Measurements from ENCODE around the gene DOCK9. TPM values are rescaled to one million over a fixed set of nuclear protein-coding genes. Genes with fewer than 3 reads are reported as not detected.

DOCK9 gene
- total RNA-seq, 1 donor from 2014 or later = 24.1 TPM

DNA sequence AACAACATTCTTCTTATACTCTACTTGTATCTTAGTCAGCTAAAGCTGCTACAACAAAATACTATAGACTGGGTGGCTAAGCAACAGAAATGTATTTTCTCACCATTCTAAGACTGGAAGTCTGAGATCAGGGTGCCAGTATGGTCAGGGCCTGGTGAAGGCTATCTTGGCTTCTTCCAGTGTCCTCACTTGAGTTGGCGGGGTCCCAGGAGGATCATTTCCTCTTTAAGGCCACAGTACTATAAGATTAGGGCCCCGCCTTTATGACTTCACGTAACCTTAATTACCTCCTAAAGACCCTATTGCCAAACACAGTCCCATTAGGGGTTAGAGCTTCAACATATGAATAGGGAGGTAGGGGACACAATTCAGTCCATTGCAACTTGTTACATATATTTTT lies 30.7 kb upstream of the DOCK9 start:
- TF ChIP-seq, protein P1, sequence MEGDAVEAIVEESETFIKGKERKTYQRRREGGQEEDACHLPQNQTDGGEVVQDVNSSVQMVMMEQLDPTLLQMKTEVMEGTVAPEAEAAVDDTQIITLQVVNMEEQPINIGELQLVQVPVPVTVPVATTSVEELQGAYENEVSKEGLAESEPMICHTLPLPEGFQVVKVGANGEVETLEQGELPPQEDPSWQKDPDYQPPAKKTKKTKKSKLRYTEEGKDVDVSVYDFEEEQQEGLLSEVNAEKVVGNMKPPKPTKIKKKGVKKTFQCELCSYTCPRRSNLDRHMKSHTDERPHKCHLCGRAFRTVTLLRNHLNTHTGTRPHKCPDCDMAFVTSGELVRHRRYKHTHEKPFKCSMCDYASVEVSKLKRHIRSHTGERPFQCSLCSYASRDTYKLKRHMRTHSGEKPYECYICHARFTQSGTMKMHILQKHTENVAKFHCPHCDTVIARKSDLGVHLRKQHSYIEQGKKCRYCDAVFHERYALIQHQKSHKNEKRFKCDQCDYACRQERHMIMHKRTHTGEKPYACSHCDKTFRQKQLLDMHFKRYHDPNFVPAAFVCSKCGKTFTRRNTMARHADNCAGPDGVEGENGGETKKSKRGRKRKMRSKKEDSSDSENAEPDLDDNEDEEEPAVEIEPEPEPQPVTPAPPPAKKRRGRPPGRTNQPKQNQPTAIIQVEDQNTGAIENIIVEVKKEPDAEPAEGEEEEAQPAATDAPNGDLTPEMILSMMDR (IDR thresholded peaks at IDR 0.05) = no peak
- no peaks in the 10 kb centered on the region for H3K9me3 Mint-ChIP-seq (ENCODE audit: unreplicated experiment)
- no peaks in the 10 kb centered on the region for H3K27me3 Mint-ChIP-seq (ENCODE audit: unreplicated experiment)
- H3K27ac Mint-ChIP-seq (ENCODE audit: unreplicated experiment) = no peak overlapping the region
- H3K4me1 Mint-ChIP-seq (ENCODE audit: unreplicated experiment) = peaks cover 30% of the 10 kb centered on the region
- no peak overlapping the region for H3K4me3 Mint-ChIP-seq (ENCODE audit: unreplicated experiment)
- no peak for DNase-seq (ENCODE audit: extremely low spot score, unreplicated experiment)
- no peaks in the 10 kb centered on the region for H3K36me3 Mint-ChIP-seq (ENCODE audit: unreplicated experiment)

DNA sequence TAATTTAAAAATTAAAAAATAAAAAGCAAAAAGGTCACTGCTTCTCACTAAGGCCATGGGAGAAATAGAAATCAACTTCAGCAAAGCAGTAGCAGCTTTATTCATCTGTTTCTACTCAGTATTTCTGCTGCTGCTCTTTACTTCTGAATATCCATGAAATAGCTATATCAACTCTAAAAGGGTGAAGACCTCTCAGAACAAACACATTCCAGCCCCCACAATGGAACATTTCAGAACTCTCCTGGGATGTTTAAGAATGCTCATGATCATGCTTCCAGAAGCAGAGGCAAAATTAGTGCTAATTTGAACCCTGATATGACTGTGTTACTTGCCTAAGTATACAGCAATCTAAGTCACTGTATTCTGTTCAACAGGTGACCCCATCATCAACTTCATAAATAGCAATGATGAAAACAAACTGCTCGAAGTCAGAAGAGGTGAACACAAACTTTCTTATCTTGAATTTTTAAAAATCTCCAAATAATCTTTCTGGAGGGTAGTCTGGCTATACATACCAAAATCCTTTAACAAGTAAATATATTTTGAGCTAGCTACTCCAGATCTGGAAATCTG lies 29.6 kb upstream of the DOCK9 start:
- no peak overlapping the region for H3K4me3 Mint-ChIP-seq (ENCODE audit: unreplicated experiment)
- TF ChIP-seq, protein P1 (IDR thresholded peaks at IDR 0.05) = no peak
- H3K9me3 Mint-ChIP-seq (ENCODE audit: unreplicated experiment) = no peaks in the 10 kb centered on the region
- no peak for DNase-seq (ENCODE audit: extremely low spot score, unreplicated experiment)
- H3K36me3 Mint-ChIP-seq (ENCODE audit: unreplicated experiment) = no peaks in the 10 kb centered on the region
- no peaks in the 10 kb centered on the region for H3K27me3 Mint-ChIP-seq (ENCODE audit: unreplicated experiment)
- peaks cover 35% of the 10 kb centered on the region for H3K4me1 Mint-ChIP-seq (ENCODE audit: unreplicated experiment)
- H3K27ac Mint-ChIP-seq (ENCODE audit: unreplicated experiment) = peak overlapping the region; percentile 66

DNA sequence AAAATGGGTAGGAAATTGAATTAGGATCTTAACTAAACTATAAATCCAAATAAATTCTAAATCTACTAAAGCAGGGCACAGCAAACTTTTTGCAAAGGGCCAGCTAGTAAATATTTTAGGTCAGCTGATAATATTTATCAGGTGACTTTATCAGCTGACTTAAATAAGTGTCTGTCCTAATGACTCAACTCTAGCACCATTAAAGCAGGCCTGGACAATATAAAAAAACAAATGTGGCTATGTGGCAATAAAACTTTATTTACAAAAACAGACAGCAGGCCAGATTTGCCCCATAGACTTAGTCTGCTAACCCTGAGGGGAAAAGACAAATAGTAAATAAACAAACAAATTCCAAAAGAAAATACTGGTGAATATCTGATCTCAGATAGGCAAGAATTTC lies 27.7 kb upstream of the DOCK9 start:
- no peaks in the 10 kb centered on the region for H3K9me3 Mint-ChIP-seq (ENCODE audit: unreplicated experiment)
- no peak overlapping the region for H3K4me3 Mint-ChIP-seq (ENCODE audit: unreplicated experiment)
- H3K4me1 Mint-ChIP-seq (ENCODE audit: unreplicated experiment) = peaks cover 42% of the 10 kb centered on the region
- TF ChIP-seq, protein P1 (IDR thresholded peaks at IDR 0.05) = no peak
- H3K27ac Mint-ChIP-seq (ENCODE audit: unreplicated experiment) = no peak overlapping the region
- no peaks in the 10 kb centered on the region for H3K27me3 Mint-ChIP-seq (ENCODE audit: unreplicated experiment)
- no peak for DNase-seq (ENCODE audit: extremely low spot score, unreplicated experiment)
- no peaks in the 10 kb centered on the region for H3K36me3 Mint-ChIP-seq (ENCODE audit: unreplicated experiment)

- no peaks in the 10 kb centered on the region for H3K27me3 Mint-ChIP-seq (ENCODE audit: unreplicated experiment)
- no peaks in the 10 kb centered on the region for H3K36me3 Mint-ChIP-seq (ENCODE audit: unreplicated experiment)
- H3K4me3 Mint-ChIP-seq (ENCODE audit: unreplicated experiment) = no peak overlapping the region
- TF ChIP-seq, protein P1 (IDR thresholded peaks at IDR 0.05) = no peak
- H3K4me1 Mint-ChIP-seq (ENCODE audit: unreplicated experiment) = peaks cover 43% of the 10 kb centered on the region
- H3K9me3 Mint-ChIP-seq (ENCODE audit: unreplicated experiment) = no peaks in the 10 kb centered on the region
- DNase-seq (ENCODE audit: extremely low spot score, unreplicated experiment) = no peak
- no peak overlapping the region for H3K27ac Mint-ChIP-seq (ENCODE audit: unreplicated experiment)
These were observed 27.1 kb upstream of the DOCK9 start for GRCh38 chr13:99004978-99005377.

DNA sequence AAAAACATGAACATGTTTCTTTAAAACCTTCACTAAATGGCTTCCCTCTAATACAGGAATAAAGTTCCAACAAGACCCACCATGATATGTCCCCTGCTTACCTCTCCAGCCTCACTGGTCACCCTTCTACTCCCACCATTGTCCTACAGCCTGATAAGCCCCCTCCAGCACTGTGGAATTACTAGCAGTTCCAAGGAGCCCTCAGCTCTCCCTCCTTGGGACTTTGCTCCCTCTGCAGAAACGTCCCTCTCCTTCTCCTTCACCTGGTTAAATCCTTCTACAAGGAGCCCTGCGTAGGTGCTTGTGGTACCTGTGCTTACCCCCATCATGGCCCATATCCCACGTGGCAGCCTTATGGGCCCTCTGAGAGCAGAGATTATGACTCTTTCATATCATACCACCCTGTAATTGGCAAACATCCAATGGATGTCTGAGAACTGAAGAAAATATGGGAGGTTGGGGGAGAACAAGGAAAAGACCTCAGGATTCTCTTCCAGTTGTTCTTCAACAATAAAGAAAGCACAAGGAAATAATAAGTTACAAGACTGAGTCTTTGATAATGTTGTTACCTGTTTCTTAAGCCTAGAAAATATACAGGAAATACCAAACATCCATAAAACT lies 26.1 kb upstream of the DOCK9 start:
- Mint-ChIP-seq H3K9me3 (ENCODE audit: unreplicated experiment) (no peaks in the 10 kb centered on the region), H3K27ac (ENCODE audit: unreplicated experiment) (no peak overlapping the region), H3K36me3 (ENCODE audit: unreplicated experiment) (no peaks in the 10 kb centered on the region), H3K4me1 (ENCODE audit: unreplicated experiment) (peaks cover 50% of the 10 kb centered on the region), H3K4me3 (ENCODE audit: unreplicated experiment) (no peak overlapping the region), H3K27me3 (ENCODE audit: unreplicated experiment) (no peaks in the 10 kb centered on the region)
- no peak for DNase-seq (ENCODE audit: extremely low spot score, unreplicated experiment)
- TF ChIP-seq, protein P1 (IDR thresholded peaks at IDR 0.05) = no peak
